ENCODE results near the gene SLC45A1. TPM values are rescaled to one million over a fixed set of nuclear protein-coding genes. Genes with fewer than 3 reads are reported as not detected.
A peak's percentile ranks its signal among the peaks of the same experiment; 100 is the strongest.
"Not testable (repeated sequence)": the region's sequence is repeated elsewhere in the genome, so short reads cannot be mapped to it uniquely, and the experiment has no call there.

Gene SLC45A1
- total RNA-seq = 1 to 10 TPM; 5.4 to 8.7 TPM
- polyA plus RNA-seq = 1 to 10 TPM; 4.4 to 8.1 TPM
- long read RNA-seq, donor 1, transcript SLC45A1-202 (9 exons, 2,784 nt) = major isoform, 20 of 50 reads
- long read RNA-seq, donor 1, transcript SLC45A1-204 (5 exons, 1,747 nt) = minor isoform, 12 of 50 reads
- long read RNA-seq, donor 1, partial matches to known transcripts = 2 of 50 reads
- long read RNA-seq, donor 1, other reads (novel, unspliced or antisense) = 13 of 50 reads
- long read RNA-seq, donor 2, partial matches to known transcripts = 2 of 8 reads
- long read RNA-seq, donor 2, other reads (novel, unspliced or antisense) = 2 of 8 reads

- intact Hi-C loops (cut with DNase I) = loop anchor here (5.0 kb wide), 2 partner anchors 34 to 336 kb away; no protein-coding TSS in a partner anchor
- ATAC-seq (ENCODE audit: low FRiP score) (peak; percentile 88), DNase-seq (peak; percentile 85 to 94)
- H3K27ac ChIP-seq (ENCODE audit: low read depth in 1 of 2, low read length in 2 of 2) = peak within 1 kb of the TSS in 1 of 2 donors; percentile 7
- H3K4me3 ChIP-seq (ENCODE audit: low read length in 2 of 2) = peak within 1 kb of the TSS; percentile 39 to 69
- H3K36me3 ChIP-seq (ENCODE audit: control insufficient read depth in 1 of 2, insufficient read depth in 2 of 2, low read length in 1 of 2) = no peaks in the 10 kb centered on the region
- H3K27me3 ChIP-seq (ENCODE audit: control insufficient read depth in 1 of 2, insufficient read depth in 2 of 2, low read length in 1 of 2) = no peaks in the 10 kb centered on the region
- H3K9me3 ChIP-seq (ENCODE audit: control insufficient read depth, low read length) = no peaks in the 10 kb centered on the region
- 5 to 8% methylated on average over 50 to 75 of the region's 75 CpGs for WGBS, 2 donors
- H3K4me1 ChIP-seq (ENCODE audit: control insufficient read depth in 1 of 2, insufficient read depth in 2 of 2, low read length in 2 of 2) = no peaks in the 10 kb centered on the region
Observed at GRCh38 chr1:8317647-8318381, at the start of gene SLC45A1. Gene SLC45A1, plus strand, starts transcription at chr1:8318114. Its CDS starts 6,216 bp downstream, at chr1:8324330.

GRCh38 chr1:8273036-8273435, 44.9 kb upstream of the SLC45A1 start:
- H3K4me3 ChIP-seq (ENCODE audit: low read length in 2 of 2) = no peak overlapping the region
- H3K27me3 ChIP-seq (ENCODE audit: control insufficient read depth in 1 of 2, insufficient read depth in 2 of 2, low read length in 1 of 2) = no peaks in the 10 kb centered on the region
- no peaks in the 10 kb centered on the region for H3K9me3 ChIP-seq (ENCODE audit: control insufficient read depth, low read length)
- H3K36me3 ChIP-seq (ENCODE audit: control insufficient read depth in 1 of 2, insufficient read depth in 2 of 2, low read length in 1 of 2) = no peaks in the 10 kb centered on the region
- intact Hi-C loops (cut with DNase I) = no loop called here
- DNase-seq = no peak
- H3K27ac ChIP-seq (ENCODE audit: low read depth in 1 of 2, low read length in 2 of 2) = no peak overlapping the region
- WGBS, 2 donors = 67 to 74% methylated on average over 4 of the region's 4 CpGs
- no peak for ATAC-seq (ENCODE audit: low FRiP score)
- H3K4me1 ChIP-seq (ENCODE audit: control insufficient read depth in 1 of 2, insufficient read depth in 2 of 2, low read length in 2 of 2) = no peaks in the 10 kb centered on the region

GRCh38 chr1:8274352-8274751, 43.6 kb upstream of the SLC45A1 start:
- ATAC-seq (ENCODE audit: low FRiP score) (no peak), DNase-seq (no peak)
- Histone ChIP-seq H3K36me3 (ENCODE audit: control insufficient read depth in 1 of 2, insufficient read depth in 2 of 2, low read length in 1 of 2) (no peaks in the 10 kb centered on the region), H3K4me3 (ENCODE audit: low read length in 2 of 2) (no peak overlapping the region), H3K27me3 (ENCODE audit: control insufficient read depth in 1 of 2, insufficient read depth in 2 of 2, low read length in 1 of 2) (no peaks in the 10 kb centered on the region), H3K4me1 (ENCODE audit: control insufficient read depth in 1 of 2, insufficient read depth in 2 of 2, low read length in 2 of 2) (no peaks in the 10 kb centered on the region), H3K9me3 (ENCODE audit: control insufficient read depth, low read length) (no peaks in the 10 kb centered on the region), H3K27ac (ENCODE audit: low read depth in 1 of 2, low read length in 2 of 2) (no peak overlapping the region)
- intact Hi-C loops (cut with DNase I) = no loop called here
- WGBS, 2 donors = 77 to 78% methylated on average over 8 of the region's 8 CpGs

- no peaks in the 10 kb centered on the region for H3K9me3 ChIP-seq (ENCODE audit: control insufficient read depth, low read length)
- no peaks in the 10 kb centered on the region for H3K36me3 ChIP-seq (ENCODE audit: control insufficient read depth in 1 of 2, insufficient read depth in 2 of 2, low read length in 1 of 2)
- no peak overlapping the region for H3K4me3 ChIP-seq (ENCODE audit: low read length in 2 of 2)
- ATAC-seq (ENCODE audit: low FRiP score) (no peak), DNase-seq (no peak)
- WGBS, 2 donors = 94 to 95% methylated on average over 21 of the region's 21 CpGs
- no peaks in the 10 kb centered on the region for H3K27me3 ChIP-seq (ENCODE audit: control insufficient read depth in 1 of 2, insufficient read depth in 2 of 2, low read length in 1 of 2)
- H3K27ac ChIP-seq (ENCODE audit: low read depth in 1 of 2, low read length in 2 of 2) = no peak overlapping the region
- intact Hi-C loops (cut with DNase I) = no loop called here
- H3K4me1 ChIP-seq (ENCODE audit: control insufficient read depth in 1 of 2, insufficient read depth in 2 of 2, low read length in 2 of 2) = no peaks in the 10 kb centered on the region
Observed at GRCh38 chr1:8276173-8276914, 41.6 kb upstream of the SLC45A1 start.

- Histone ChIP-seq H3K27me3 (ENCODE audit: control insufficient read depth in 1 of 2, insufficient read depth in 2 of 2, low read length in 1 of 2) (no peaks in the 10 kb centered on the region), H3K27ac (ENCODE audit: low read depth in 1 of 2, low read length in 2 of 2) (no peak overlapping the region), H3K36me3 (ENCODE audit: control insufficient read depth in 1 of 2, insufficient read depth in 2 of 2, low read length in 1 of 2) (no peaks in the 10 kb centered on the region), H3K4me3 (ENCODE audit: low read length in 2 of 2) (no peak overlapping the region), H3K4me1 (ENCODE audit: control insufficient read depth in 1 of 2, insufficient read depth in 2 of 2, low read length in 2 of 2) (no peaks in the 10 kb centered on the region), H3K9me3 (ENCODE audit: control insufficient read depth, low read length) (no peaks in the 10 kb centered on the region)
- no peak for DNase-seq
- 77 to 81% methylated on average over 4 of the region's 4 CpGs for WGBS, 2 donors
- ATAC-seq (ENCODE audit: low FRiP score) = no peak
- intact Hi-C loops (cut with DNase I) = no loop called here
Observed at GRCh38 chr1:8276932-8277331, 41.0 kb upstream of the SLC45A1 start.

GRCh38 chr1:8278677-8279076, 39.2 kb upstream of the SLC45A1 start:
- H3K9me3 ChIP-seq (ENCODE audit: control insufficient read depth, low read length); intact Hi-C loops (cut with DNase I); ATAC-seq (ENCODE audit: low FRiP score); DNase-seq; H3K4me3 ChIP-seq (ENCODE audit: low read length in 2 of 2); H3K27me3 ChIP-seq (ENCODE audit: control insufficient read depth in 1 of 2, insufficient read depth in 2 of 2, low read length in 1 of 2); H3K4me1 ChIP-seq (ENCODE audit: control insufficient read depth in 1 of 2, insufficient read depth in 2 of 2, low read length in 2 of 2); H3K36me3 ChIP-seq (ENCODE audit: control insufficient read depth in 1 of 2, insufficient read depth in 2 of 2, low read length in 1 of 2); H3K27ac ChIP-seq (ENCODE audit: low read depth in 1 of 2, low read length in 2 of 2): not testable (repeated sequence)
- 86% methylated on average over 8 of the region's 8 CpGs for WGBS, 2 donors

GRCh38 chr1:8281843-8282509, 35.9 kb upstream of the SLC45A1 start:
- no peak for ATAC-seq (ENCODE audit: low FRiP score)
- peaks cover 1% of the 10 kb centered on the region for H3K9me3 ChIP-seq (ENCODE audit: control insufficient read depth, low read length)
- intact Hi-C loops (cut with DNase I) = no loop called here
- no peaks in the 10 kb centered on the region for H3K27me3 ChIP-seq (ENCODE audit: control insufficient read depth in 1 of 2, insufficient read depth in 2 of 2, low read length in 1 of 2)
- H3K36me3 ChIP-seq (ENCODE audit: control insufficient read depth in 1 of 2, insufficient read depth in 2 of 2, low read length in 1 of 2) = no peaks in the 10 kb centered on the region
- H3K4me1 ChIP-seq (ENCODE audit: control insufficient read depth in 1 of 2, insufficient read depth in 2 of 2, low read length in 2 of 2) = no peaks in the 10 kb centered on the region
- WGBS, 2 donors = 76 to 82% methylated on average over 14 of the region's 14 CpGs
- H3K4me3 ChIP-seq (ENCODE audit: low read length in 2 of 2) = no peak overlapping the region
- DNase-seq = peak in 1 of 2 donors; percentile 68
- no peak overlapping the region for H3K27ac ChIP-seq (ENCODE audit: low read depth in 1 of 2, low read length in 2 of 2)

- Histone ChIP-seq H3K4me1 (ENCODE audit: control insufficient read depth in 1 of 2, insufficient read depth in 2 of 2, low read length in 2 of 2) (no peaks in the 10 kb centered on the region), H3K27me3 (ENCODE audit: control insufficient read depth in 1 of 2, insufficient read depth in 2 of 2, low read length in 1 of 2) (no peaks in the 10 kb centered on the region), H3K9me3 (ENCODE audit: control insufficient read depth, low read length) (peaks cover 1% of the 10 kb centered on the region), H3K27ac (ENCODE audit: low read depth in 1 of 2, low read length in 2 of 2) (no peak overlapping the region), H3K36me3 (ENCODE audit: control insufficient read depth in 1 of 2, insufficient read depth in 2 of 2, low read length in 1 of 2) (no peaks in the 10 kb centered on the region), H3K4me3 (ENCODE audit: low read length in 2 of 2) (no peak overlapping the region)
- intact Hi-C loops (cut with DNase I) = no loop called here
- DNase-seq (peak in 1 of 2 donors; percentile 70), ATAC-seq (ENCODE audit: low FRiP score) (no peak)
- WGBS, 2 donors = 87 to 89% methylated on average over 14 of the region's 14 CpGs
Observed at GRCh38 chr1:8283058-8283884, 34.6 kb upstream of the SLC45A1 start.
